Esophagus muscularis mucosa (tissue), 4 donors: ENCODE results near the gene FILIP1L. TPM values are rescaled to one million over a fixed set of nuclear protein-coding genes. Genes with fewer than 3 reads are reported as not detected.

Source experiments
- DNase-seq: peaks from one replicate; pipeline ENCODE4 v3.0.0-alpha.2; 2017; ENCODE audit errors: extremely low spot score
- H3K27ac ChIP-seq, 4 donors: fragments of 200-600 bp; sonication (generic); replicated peaks in 1 of 4; 1 replicate in 3 of 4; 2 replicates in 1 of 4; pipeline ENCODE4 v1.5.1; 2016 to 2019; ENCODE audit warnings: mild to moderate bottlenecking in 1 of 4
- H3K27me3 ChIP-seq, 4 donors: fragments of 200-600 bp; sonication (generic); one replicate each; pipeline versions ENCODE4 v1.5.1 to v1.6.0; 2016 to 2019
- H3K36me3 ChIP-seq, 4 donors: fragments of 200-600 bp; sonication (generic); one replicate each; pipeline ENCODE4 v1.5.1; 2016 to 2019
- H3K4me1 ChIP-seq, 4 donors: fragments of 200-600 bp; sonication (generic); one replicate each; pipeline ENCODE4 v1.5.1; 2016 to 2019
- H3K4me3 ChIP-seq, 4 donors: fragments of 200-600 bp; sonication (generic); 1 replicate in 2 of 4; 2 replicates in 2 of 4; pipeline ENCODE4 v1.5.1; 2016 to 2019; ENCODE audit warnings: mild to moderate bottlenecking in 4 of 4, moderate library complexity in 1 of 4
- H3K9me3 ChIP-seq, 4 donors: fragments of 200-600 bp; sonication (generic); 1 replicate in 3 of 4; 2 replicates in 1 of 4; pipeline ENCODE4 v1.5.1; 2016 to 2019
- CTCF ChIP-seq, 3 experiments: fragments of 200-600 bp in 2 of 3; fragments of 450-650 bp in 1 of 3; sonication (generic) in 2 of 3; IDR thresholded peaks; one replicate each; pipeline ENCODE4 v1.5.1; 2017 to 2019; ENCODE audit warnings: antibody characterized with exemption in 3 of 3, mild to moderate bottlenecking in 2 of 3, moderate library complexity in 1 of 3
- EP300 ChIP-seq: sonication (generic); formaldehyde crosslinking; IDR thresholded peaks from one replicate; pipeline ENCODE4 v1.6.1; 2017; ENCODE audit warnings: antibody characterized with exemption
- POLR2A ChIP-seq: fragments of 450-650 bp; IDR thresholded peaks from one replicate; pipeline ENCODE4 v1.6.1; 2017; ENCODE audit warnings: antibody characterized with exemption, moderate library complexity, mild to moderate bottlenecking, low read depth
- POLR2AphosphoS5 ChIP-seq, 2 donors: sonication (generic); formaldehyde crosslinking; IDR thresholded peaks; one replicate each; pipeline ENCODE4 v1.6.1; 2017; ENCODE audit warnings: antibody characterized with exemption in 2 of 2
- WGBS: methylation state at CpG from one replicate; pipeline ENCODE4 v1.1.5; 2018; 5-methylcytosine and 5-hydroxymethylcytosine counted together
- intact Hi-C: fragments of 100-400 bp; cut with DNase I; formaldehyde crosslinking; loops from one replicate; pipeline ENCODE4 v1.15.1; 2023
- total RNA-seq, 4 donors: library from RNA; depleted of rRNA; stranded (reverse); fragments of >200 nt; gene quantifications; one replicate each; pipeline versions ENCODE4 v1.1.0 to v1.2.1, GENCODE V29; 2016

FILIP1L gene
- total RNA-seq, 4 donors from 2014 or later: 120 to 134 (median 127) TPM

- no peaks in the 10 kb centered on the region for H3K27me3 ChIP-seq
- H3K9me3 ChIP-seq: peaks cover 0 to 7% (median 6%) of the 10 kb centered on the region in 4 donors
- no peaks in the 10 kb centered on the region for H3K36me3 ChIP-seq
- peaks cover 13 to 31% (median 25%) of the 10 kb centered on the region in 4 donors for H3K4me1 ChIP-seq
- WGBS: 45% methylated on average over 1 of the region's 1 CpG
- no peak for DNase-seq
- H3K4me3 ChIP-seq: no peak overlapping the region
- TF ChIP-seq EP300 (no peak), POLR2AphosphoS5 (IDR thresholded peaks at IDR 0.05) (no peak), CTCF (IDR thresholded peaks at IDR 0.05) (no peak), POLR2A (no peak)
- intact Hi-C loops: no loop called here
- peak overlapping the region; percentile 57 to 74 (median 62) for H3K27ac ChIP-seq
These were observed 36.2 kb upstream of the FILIP1L start for GRCh38 chr3:100150473-100150872.

GRCh38 chr3:100149713-100150415 is 35.6 kb upstream of the FILIP1L start:
- no peak overlapping the region for H3K4me3 ChIP-seq
- WGBS: 83% methylated on average over 6 of the region's 6 CpGs
- H3K36me3 ChIP-seq: no peaks in the 10 kb centered on the region
- H3K27ac ChIP-seq: peak overlapping the region in 3 of 4 donors; percentile 57 to 74 (median 63)
- no peaks in the 10 kb centered on the region for H3K27me3 ChIP-seq
- DNase-seq: no peak
- intact Hi-C loops: no loop called here
- TF ChIP-seq EP300 (no peak), CTCF (IDR thresholded peaks at IDR 0.05) (no peak), POLR2AphosphoS5 (IDR thresholded peaks at IDR 0.05) (no peak), POLR2A (no peak)
- peaks cover 13 to 31% (median 25%) of the 10 kb centered on the region in 4 donors for H3K4me1 ChIP-seq
- H3K9me3 ChIP-seq: peaks cover 0 to 2% (median 0%) of the 10 kb centered on the region in 4 donors

- WGBS: 85% methylated on average over 2 of the region's 2 CpGs
These were observed 34.8 kb upstream of the FILIP1L start for GRCh38 chr3:100149130-100149529.

GRCh38 chr3:100144255-100144866 is 30.1 kb upstream of the FILIP1L start:
- Histone ChIP-seq H3K27ac (no peak overlapping the region), H3K9me3 (peaks cover 0 to 8% (median 7%) of the 10 kb centered on the region in 4 donors), H3K27me3 (no peaks in the 10 kb centered on the region), H3K4me3 (no peak overlapping the region), H3K4me1 (peaks cover 0 to 6% (median 4%) of the 10 kb centered on the region in 4 donors), H3K36me3 (no peaks in the 10 kb centered on the region)
- TF ChIP-seq POLR2A (no peak), POLR2AphosphoS5 (IDR thresholded peaks at IDR 0.05) (no peak), CTCF (IDR thresholded peaks at IDR 0.05) (no peak), EP300 (no peak)
- WGBS: 85% methylated on average over 1 of the region's 1 CpG
- intact Hi-C loops: no loop called here
- no peak for DNase-seq

More at GRCh38 chr3:100149130-100149529, 34.8 kb upstream of the FILIP1L start:
- H3K4me3 ChIP-seq: no peak overlapping the region
- no peak for DNase-seq
- intact Hi-C loops: no loop called here
- TF ChIP-seq EP300 (no peak), POLR2A (no peak), POLR2AphosphoS5 (IDR thresholded peaks at IDR 0.05) (no peak), CTCF (IDR thresholded peaks at IDR 0.05) (no peak)
- H3K36me3 ChIP-seq: no peaks in the 10 kb centered on the region
- H3K27me3 ChIP-seq: no peaks in the 10 kb centered on the region
- no peaks in the 10 kb centered on the region for H3K9me3 ChIP-seq
- H3K4me1 ChIP-seq: peaks cover 13 to 31% (median 25%) of the 10 kb centered on the region in 4 donors
- no peak overlapping the region for H3K27ac ChIP-seq
